HG03469 (cell line): ENCODE measurements around the gene ATP5F1E.
A peak's percentile ranks its signal among the peaks of the same experiment; 100 is the strongest.

Source experiments
- ATAC-seq: cut with Tn5 transposase; IDR thresholded peaks from one replicate; pipeline ENCODE4 v1.9.1; 2021; ENCODE audit warnings: mild to moderate bottlenecking, moderate library complexity, moderate number of reproducible peaks; ENCODE audit not compliant: unreplicated experiment

ATP5F1E gene

DNA sequence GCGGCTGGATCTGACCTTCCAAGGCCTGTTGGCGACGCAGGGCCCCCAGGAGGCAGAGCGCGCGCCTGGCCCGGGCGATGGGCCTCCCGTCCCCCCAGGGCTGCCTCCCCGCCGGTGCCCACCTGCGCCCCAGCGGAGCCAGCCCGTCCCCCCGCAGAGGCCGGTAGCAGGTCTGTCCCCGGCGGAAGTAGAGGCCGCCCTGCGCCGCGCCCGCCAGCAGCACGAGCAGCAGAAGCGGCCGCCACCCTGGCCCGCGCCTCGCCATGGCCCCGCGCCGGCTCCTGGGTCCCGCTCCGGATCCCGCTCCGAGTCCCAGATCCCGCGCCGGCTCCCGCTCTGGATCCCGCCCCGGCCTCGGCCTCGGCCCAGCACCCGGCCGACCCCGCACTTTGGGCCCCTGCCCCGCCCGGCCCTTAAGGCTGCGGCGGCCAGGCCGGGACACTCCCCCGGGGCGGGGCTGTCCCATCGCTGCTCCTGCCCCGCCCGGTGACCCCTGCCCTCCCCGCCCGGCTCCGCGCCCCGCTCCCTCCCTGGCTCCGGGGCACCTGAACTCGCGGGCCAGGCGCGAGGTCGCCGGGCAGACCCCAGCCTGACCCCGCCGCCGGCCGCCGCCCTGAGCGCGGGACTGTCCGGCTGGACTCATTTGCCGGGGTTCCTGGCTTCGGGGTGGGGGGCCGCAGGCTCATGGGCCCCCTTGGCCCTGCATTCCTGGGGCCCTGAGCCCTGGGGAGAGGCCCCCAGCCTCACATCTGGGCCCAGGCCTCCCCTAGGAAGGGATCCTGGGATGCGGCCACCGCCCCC lies 25.1 kb downstream of the ATP5F1E start, which contains the start of gene CTSZ:
CTSZ (minus strand) TSS at position 391 of the 801 bp plus-strand sequence; CDS start at position 265, 126 bp downstream.
- no peak for ATAC-seq

GRCh38 chr20:59006167-59006863 lies 25.8 kb downstream of the ATP5F1E start:
- ATAC-seq, result no peak

DNA sequence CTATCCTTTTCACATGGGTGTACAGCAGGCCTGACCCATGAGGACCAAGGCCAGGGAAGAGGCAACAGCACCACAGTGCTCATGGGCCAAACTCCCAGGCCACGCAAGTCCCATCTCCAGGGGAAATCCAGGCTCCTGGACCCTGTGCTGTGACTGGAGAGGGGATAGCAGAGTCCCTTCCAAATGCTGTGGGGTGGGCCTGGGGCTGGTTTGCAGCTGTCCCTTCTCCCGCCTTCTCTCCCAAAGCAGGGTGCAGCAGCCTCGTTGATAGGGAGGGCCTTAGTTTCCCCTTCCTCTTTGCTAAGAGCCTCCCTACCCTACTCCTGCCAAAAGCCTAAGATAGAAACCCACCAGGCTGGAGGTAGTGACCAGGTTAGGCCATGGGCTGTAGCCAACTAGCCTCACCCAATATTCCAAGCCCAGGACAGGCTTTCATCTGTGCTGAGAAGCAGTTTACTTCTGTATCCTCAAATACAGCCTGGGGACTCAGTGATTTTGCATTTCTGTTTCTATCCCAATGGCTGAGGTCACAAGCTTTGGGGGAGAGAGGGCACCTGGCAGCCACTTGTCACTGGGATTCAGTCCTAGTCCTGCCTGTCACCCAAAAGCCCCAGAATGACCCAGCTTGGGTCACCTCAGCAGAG lies 26.5 kb downstream of the ATP5F1E start:
- ATAC-seq, result no peak

DNA sequence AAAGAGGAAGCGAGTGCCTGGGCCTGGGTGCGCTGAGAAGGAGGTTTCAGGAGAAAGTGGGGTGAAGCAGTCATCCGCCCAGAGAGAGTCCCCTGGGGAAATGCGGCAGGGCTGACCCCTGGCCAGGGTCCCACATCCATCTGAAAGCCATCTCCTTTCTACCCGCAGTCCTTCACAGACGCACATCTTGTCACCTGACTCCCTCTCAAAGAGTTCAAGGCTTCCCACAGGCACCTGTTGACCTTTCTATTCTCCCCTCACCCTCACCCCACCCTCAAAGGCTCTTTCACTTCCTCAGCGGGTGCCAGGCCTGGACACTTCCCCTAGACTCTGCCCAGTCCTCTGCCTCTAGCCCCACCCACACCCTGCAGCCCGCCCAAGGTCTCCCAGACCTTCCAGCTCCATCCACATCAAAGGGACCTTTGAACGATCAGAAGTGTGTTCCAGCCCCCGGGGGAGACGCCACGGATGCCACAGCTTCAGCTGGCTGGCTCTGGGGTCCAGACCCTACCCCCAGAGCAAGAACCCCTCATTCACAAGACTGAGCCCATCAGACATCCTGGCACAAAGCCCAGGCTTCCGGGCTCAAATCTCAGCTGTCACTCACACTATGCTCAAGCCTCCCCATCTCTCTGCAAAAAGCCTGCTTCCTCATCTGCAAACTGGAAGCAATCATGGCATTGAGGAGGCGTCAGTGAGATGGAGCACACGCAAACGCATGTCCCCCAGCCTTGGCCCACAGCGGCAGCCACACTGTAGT lies 27.2 kb downstream of the ATP5F1E start:
- ATAC-seq, result peak; percentile 33

GRCh38 chr20:59004493-59004762 lies 27.7 kb downstream of the ATP5F1E start:
- ATAC-seq, result no peak

- no peak for ATAC-seq
Measured at GRCh38 chr20:59003836-59004492, 28.2 kb downstream of the ATP5F1E start.

GRCh38 chr20:59002874-59003399 lies 29.2 kb downstream of the ATP5F1E start:
- no peak for ATAC-seq

DNA sequence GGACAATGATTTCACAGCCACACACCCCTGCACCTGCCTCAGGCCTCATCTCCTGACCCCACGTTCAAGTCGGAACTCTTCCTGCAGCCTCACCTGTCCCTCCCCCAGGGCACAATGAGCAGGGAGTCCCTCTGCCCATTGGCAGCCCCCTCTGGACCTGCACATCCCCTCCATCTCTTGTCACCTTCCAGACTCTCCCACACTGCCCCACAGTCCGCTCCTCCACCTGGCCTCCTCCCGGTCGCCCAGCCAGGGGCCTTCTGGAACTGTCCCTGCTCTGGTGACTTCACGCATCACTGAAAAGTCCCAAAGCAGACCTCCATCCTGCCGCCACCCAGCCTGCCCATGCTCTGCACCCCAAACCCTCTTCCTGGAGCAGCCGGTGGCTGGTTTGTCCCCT lies 29.7 kb downstream of the ATP5F1E start:
- ATAC-seq, result no peak

DNA sequence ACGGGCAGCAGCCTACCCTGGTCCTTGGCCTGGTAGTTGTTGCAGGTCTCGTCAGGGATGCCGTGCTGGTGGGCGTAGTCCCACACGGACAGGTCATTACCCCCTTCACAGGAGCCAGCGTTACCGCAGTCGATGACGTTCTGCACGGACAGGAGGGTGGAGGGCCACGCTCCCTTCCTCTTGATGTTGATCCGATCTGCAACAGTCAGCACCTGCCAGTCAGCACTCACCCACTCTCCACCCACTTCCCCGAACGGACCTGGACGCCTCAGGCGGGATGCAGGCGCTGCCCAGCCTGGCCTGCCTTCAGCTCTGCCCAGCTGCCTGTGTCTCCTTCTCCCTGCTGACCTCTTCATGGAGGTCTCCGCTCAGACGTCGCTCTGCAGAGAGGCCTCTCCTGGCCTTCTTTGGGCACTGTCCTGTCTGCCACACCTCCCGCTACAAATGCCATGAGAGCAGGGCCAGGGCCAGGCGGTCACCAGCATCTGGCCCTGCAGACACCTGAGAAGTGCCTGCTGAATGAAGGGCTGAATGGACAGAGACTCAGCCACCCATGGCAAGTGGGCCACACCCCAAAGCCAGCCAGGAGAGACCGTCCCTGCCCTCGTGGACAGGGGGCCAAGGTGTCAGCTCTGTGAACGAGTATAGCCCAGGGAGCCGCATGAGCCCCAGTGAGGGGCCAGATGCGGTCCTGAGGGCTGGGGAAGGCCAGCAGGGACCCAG lies 30.5 kb downstream of the ATP5F1E start:
- no peak for ATAC-seq

GRCh38 chr20:59001068-59001448 lies 31.1 kb downstream of the ATP5F1E start:
- no peak for ATAC-seq

- ATAC-seq, result no peak
Measured at GRCh38 chr20:59000326-59000725, 31.8 kb downstream of the ATP5F1E start.

- ATAC-seq, result no peak
Measured at GRCh38 chr20:58998656-58999055, 33.5 kb downstream of the ATP5F1E start.

DNA sequence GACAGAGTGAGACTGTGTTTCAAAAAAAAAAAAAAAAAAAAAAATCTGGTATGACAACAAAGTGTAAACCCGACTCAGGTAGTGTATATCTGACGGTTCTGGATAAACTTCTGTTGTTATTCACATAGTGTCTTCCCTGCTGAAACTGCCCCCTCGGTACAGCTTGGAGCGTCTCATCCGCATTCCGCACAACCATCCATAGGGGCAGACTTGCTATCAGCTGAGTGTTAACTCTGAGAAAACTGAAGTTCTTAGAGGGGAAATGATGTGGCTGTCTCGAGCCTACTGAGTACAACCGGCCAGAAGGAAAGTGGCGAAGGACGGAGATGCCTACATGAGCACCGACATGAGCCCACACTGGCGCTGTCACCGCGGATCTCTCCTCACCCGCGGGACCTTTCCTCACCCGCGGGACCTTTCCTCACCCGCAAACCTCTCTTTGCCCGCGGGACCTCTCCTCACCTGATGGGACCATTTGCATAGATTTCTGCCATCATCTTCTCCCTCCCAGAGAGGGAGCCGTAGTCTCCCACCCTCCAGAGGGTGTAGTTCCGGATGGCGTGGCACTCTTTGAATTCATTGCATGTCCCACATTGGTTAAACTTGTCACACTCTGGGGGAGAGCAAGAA lies 34.9 kb downstream of the ATP5F1E start:
- ATAC-seq, result no peak

DNA sequence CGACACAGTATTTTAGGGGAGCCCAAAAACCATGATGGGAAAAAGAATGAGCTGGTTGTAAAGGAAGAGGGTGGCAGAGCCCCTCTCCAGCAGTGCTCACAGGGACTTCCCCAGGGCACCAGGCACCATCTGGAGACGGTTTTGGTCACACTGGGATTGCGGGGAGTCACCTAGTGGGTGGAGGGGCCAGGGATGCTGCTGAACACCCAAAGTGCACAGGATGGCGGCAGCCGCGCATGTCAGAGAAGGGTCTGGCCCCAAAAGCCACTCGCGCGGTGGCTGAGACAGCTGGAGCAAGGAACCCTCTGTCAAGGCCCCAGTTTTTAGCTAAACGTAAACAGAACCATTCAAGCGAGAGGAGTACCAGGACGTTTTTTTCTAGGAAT lies 35.9 kb downstream of the ATP5F1E start:
- no peak for ATAC-seq

- no peak for ATAC-seq
Measured at GRCh38 chr20:58995461-58996225, 36.5 kb downstream of the ATP5F1E start.

- no peak for ATAC-seq
Measured at GRCh38 chr20:58994390-58995159, 37.6 kb downstream of the ATP5F1E start.

- ATAC-seq, result no peak
Measured at GRCh38 chr20:58993332-58994248, 38.5 kb downstream of the ATP5F1E start.
